IPS-15b (cell line): ENCODE measurements around the gene HNRNPDL.
A peak's percentile ranks its signal among the peaks of the same experiment; 100 is the strongest.
"Not testable (repeated sequence)": the region's sequence is repeated elsewhere in the genome, so short reads cannot be mapped to it uniquely, and the experiment has no call there.

ENCODE experiments used
- H3K27me3 ChIP-seq: one replicate; pipeline ENCODE4 v1.6.1; 2013; ENCODE audit warnings: low read length; ENCODE audit not compliant: control insufficient read depth, insufficient read depth
- H3K36me3 ChIP-seq: one replicate; pipeline ENCODE4 v1.6.1; 2013; ENCODE audit warnings: low read length; ENCODE audit not compliant: control insufficient read depth, insufficient read depth
- H3K4me1 ChIP-seq: one replicate; pipeline ENCODE4 v1.6.1; 2013; ENCODE audit warnings: mild to moderate bottlenecking, low read length; ENCODE audit not compliant: control insufficient read depth, insufficient read depth
- H3K4me3 ChIP-seq: one replicate; pipeline ENCODE4 v1.5.1; 2013; ENCODE audit warnings: low read depth, low read length
- H3K9ac ChIP-seq: one replicate; pipeline ENCODE4 v1.6.1; 2013; ENCODE audit warnings: low read depth, mild to moderate bottlenecking, low read length
- H3K9me3 ChIP-seq: one replicate; pipeline ENCODE4 v1.6.1; 2013; ENCODE audit warnings: mild to moderate bottlenecking, low read length; ENCODE audit not compliant: control insufficient read depth, insufficient read depth

The HNRNPDL gene

GRCh38 chr4:82430964-82431745, 893 bp upstream of the HNRNPDL start:
- H3K36me3 ChIP-seq: peaks cover 20% of the 10 kb centered on the region
- H3K4me1 ChIP-seq: peaks cover 3% of the 10 kb centered on the region
- H3K9ac ChIP-seq: peak overlapping the region; percentile 63
- H3K9me3 ChIP-seq: no peaks in the 10 kb centered on the region
- peak overlapping the region; percentile 84 for H3K4me3 ChIP-seq
- H3K27me3 ChIP-seq: no peaks in the 10 kb centered on the region

GRCh38 chr4:82429728-82430192, 502 bp downstream of the HNRNPDL start:
- peak overlapping the region; percentile 97 for H3K9ac ChIP-seq
- H3K36me3 ChIP-seq: peaks cover 34% of the 10 kb centered on the region
- H3K4me1 ChIP-seq: peaks cover 3% of the 10 kb centered on the region
- H3K9me3 ChIP-seq: no peaks in the 10 kb centered on the region
- peak overlapping the region; percentile 84 for H3K4me3 ChIP-seq
- H3K27me3 ChIP-seq: no peaks in the 10 kb centered on the region

DNA sequence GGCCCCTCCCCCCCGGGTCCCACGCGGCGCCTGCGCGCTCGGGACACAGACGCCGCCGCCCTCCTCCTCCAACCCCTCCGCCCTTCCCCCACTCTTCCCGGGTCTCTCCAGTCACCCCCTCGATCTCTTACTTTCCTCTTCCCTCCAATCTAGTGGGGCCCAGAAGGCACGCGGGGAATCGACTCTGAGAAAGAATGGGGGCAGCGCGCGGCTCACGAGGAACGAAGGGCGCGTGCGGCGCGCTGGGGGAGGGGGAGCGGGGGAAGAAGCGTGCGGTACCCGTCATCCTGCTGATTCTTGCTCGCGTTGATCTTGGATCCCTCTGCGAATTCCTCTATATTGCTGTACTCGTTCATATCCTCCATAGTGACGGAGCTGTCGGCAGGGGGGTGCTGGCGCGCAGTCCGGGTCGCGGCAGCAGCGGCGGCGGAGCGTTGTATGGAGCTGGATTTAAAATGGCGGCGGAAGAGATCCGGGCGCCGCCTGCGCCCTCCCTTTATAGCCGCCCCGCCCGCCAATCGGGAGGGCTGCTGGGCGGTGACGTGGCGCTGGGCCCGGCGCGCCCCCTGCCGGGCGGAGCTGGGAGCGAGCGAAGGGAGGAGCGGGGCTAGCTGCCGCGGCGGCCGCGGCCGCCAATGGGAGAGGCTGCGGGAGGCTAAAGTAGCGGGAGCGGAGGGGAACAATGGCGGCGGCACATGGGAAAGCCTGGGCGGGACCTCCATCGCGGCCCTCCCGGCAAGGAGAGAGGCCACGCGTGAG, 1.1 kb downstream of the HNRNPDL start:
- Histone ChIP-seq H3K36me3 (peaks cover 34% of the 10 kb centered on the region), H3K4me1 (peaks cover 3% of the 10 kb centered on the region), H3K4me3 (peak overlapping the region; percentile 84)

GRCh38 chr4:82428526-82428968, 1.7 kb downstream of the HNRNPDL start:
- peak overlapping the region; percentile 84 for H3K4me3 ChIP-seq
- H3K9me3 ChIP-seq: no peaks in the 10 kb centered on the region
- H3K9ac ChIP-seq: peak overlapping the region; percentile 88
- H3K36me3 ChIP-seq: peaks cover 34% of the 10 kb centered on the region
- H3K4me1 ChIP-seq: peaks cover 3% of the 10 kb centered on the region
- no peaks in the 10 kb centered on the region for H3K27me3 ChIP-seq

More for the DNA sequence above, 1.1 kb downstream of the HNRNPDL start:
- H3K9me3 ChIP-seq: no peaks in the 10 kb centered on the region
- H3K27me3 ChIP-seq: no peaks in the 10 kb centered on the region
- peak overlapping the region; percentile 97 for H3K9ac ChIP-seq

DNA sequence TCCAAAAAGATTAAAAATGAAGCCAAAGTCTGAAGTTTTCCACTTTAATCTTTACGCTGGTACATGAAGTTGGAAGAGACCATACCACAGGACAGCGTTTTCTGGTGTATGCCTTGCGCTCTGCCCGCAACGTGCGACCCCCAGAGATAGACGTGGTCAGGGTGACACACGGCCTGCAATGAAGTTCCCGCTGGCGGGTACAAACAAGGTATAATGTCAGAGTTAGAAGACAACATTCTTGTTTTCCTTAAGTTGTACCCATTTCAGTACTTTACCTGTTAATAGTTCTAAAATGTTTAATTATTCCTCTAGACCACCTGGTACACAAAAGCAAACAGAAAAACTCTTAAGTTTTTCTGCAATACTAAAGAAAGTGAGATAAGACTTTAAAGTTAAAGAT, 4.8 kb downstream of the HNRNPDL start:
- Histone ChIP-seq H3K36me3 (peaks cover 34% of the 10 kb centered on the region), H3K27me3 (no peaks in the 10 kb centered on the region), H3K9me3 (no peaks in the 10 kb centered on the region), H3K9ac (no peak overlapping the region), H3K4me1 (no peaks in the 10 kb centered on the region), H3K4me3 (no peak overlapping the region)

DNA sequence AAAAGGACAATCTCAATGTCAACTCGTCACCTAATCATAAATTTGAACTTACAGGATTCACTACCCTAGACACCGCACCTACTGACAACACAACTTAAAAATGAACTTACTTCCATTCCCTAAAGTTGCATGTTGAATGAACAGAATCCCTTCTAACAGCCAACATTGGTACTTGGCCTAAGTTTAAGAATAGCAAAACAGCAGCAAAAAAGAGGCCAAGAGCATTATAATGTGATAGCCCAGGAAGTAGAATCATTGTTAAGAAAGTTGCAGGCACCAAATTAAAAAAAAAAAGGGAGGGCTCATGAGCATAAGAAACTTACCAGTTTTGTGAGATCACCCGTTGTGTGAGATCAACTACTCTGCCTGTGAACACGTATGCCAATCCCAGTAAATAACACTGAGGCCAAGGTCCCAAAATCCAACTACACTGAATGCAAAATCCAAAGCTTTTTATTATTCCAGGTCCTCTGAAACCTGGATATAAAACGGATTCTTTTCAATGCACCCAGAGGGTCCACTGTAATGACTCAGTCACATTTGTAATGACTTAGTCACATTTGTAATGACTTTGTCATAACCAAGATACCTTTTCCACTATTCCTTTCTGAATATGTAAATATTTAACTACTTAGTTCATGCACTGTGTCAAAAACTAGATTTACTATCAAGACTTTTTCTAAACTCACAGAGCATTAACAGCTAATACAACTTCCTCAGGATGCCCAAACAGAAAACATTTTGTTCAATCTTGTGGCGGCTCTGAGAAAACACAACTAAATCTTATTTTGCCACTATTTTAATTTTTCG, 6.8 kb downstream of the HNRNPDL start:
- H3K9me3 ChIP-seq: no peaks in the 10 kb centered on the region
- peaks cover 32% of the 10 kb centered on the region for H3K36me3 ChIP-seq
- no peak overlapping the region for H3K4me3 ChIP-seq
- H3K27me3 ChIP-seq: no peaks in the 10 kb centered on the region
- H3K9ac ChIP-seq: no peak overlapping the region
- no peaks in the 10 kb centered on the region for H3K4me1 ChIP-seq

- Histone ChIP-seq H3K36me3 (peaks cover 27% of the 10 kb centered on the region), H3K9ac (no peak overlapping the region), H3K9me3 (no peaks in the 10 kb centered on the region)
Measured at GRCh38 chr4:82422616-82423015, 7.6 kb downstream of the HNRNPDL start.

DNA sequence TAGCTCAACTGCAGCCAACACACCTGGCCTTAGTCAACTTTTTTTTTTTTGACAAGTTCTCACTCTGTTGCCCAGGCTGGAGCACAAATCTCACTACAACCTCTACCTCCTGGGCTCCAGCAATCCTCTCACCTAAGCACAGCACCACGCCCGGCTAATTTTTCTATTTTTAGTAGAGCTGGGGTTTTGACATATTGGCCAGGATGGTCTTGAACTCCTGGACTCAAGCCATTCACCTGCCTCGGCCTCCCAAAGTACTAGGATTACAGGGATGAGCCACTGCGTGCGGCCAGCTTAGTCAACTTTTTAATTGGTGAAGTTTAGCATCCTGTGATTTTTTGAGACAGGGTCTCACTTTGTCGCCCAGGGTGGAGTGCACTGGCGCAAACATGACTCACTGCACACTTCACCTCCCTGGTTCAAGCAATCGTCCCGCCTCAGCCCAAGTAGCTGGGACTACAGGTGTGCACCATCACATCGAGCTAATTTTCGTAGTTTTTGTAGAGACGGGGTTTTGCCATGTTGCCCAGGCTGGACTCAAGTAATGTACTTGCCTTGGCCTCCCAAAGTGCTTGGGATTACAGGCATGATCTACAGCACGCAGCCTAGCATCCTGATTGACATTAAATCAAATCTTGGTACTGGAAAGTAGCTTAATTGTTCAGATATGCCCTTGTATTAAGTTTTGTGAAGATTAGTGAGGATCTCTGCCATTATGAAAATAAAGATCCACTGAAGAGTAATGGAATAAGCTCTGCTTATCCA, 8.3 kb downstream of the HNRNPDL start:
- no peak overlapping the region for H3K9ac ChIP-seq
- peaks cover 22% of the 10 kb centered on the region for H3K36me3 ChIP-seq
- no peaks in the 10 kb centered on the region for H3K4me1 ChIP-seq
- no peaks in the 10 kb centered on the region for H3K9me3 ChIP-seq
- H3K4me3 ChIP-seq: no peak overlapping the region
- H3K27me3 ChIP-seq: no peaks in the 10 kb centered on the region

More at GRCh38 chr4:82422616-82423015, 7.6 kb downstream of the HNRNPDL start:
- Histone ChIP-seq H3K4me1 (no peaks in the 10 kb centered on the region), H3K27me3 (no peaks in the 10 kb centered on the region), H3K4me3 (no peak overlapping the region)

DNA sequence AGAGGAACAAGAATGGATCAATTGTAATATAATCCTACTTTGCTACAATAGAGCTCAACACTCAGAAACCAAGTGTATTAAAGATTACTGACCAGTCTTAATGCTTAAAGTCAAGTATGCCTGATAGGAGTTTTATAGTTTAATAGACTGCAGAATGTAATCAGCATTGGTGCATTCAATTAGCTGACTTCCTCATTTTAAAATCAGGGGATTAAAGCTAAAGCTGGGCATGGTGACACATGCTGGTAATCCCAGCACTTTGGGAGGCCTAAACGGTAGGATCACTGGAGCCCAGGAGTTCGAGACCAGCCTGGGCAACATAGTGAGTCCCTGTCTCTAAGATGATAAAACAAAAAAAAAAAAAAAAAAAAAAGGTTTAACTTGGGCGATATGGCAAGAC, 10.8 kb downstream of the HNRNPDL start:
- H3K9me3 ChIP-seq: no peaks in the 10 kb centered on the region
- no peaks in the 10 kb centered on the region for H3K27me3 ChIP-seq
- no peaks in the 10 kb centered on the region for H3K4me1 ChIP-seq
- no peak overlapping the region for H3K4me3 ChIP-seq
- H3K36me3 ChIP-seq: no peaks in the 10 kb centered on the region
- no peak overlapping the region for H3K9ac ChIP-seq

GRCh38 chr4:82415922-82416365, 14.3 kb downstream of the HNRNPDL start:
- H3K27me3 ChIP-seq: no peaks in the 10 kb centered on the region
- no peaks in the 10 kb centered on the region for H3K36me3 ChIP-seq
- H3K4me3 ChIP-seq: no peak overlapping the region
- no peaks in the 10 kb centered on the region for H3K9me3 ChIP-seq
- H3K9ac ChIP-seq: no peak overlapping the region
- H3K4me1 ChIP-seq: no peaks in the 10 kb centered on the region

- not testable (repeated sequence) for H3K36me3 ChIP-seq, H3K9me3 ChIP-seq, H3K4me3 ChIP-seq, H3K9ac ChIP-seq, H3K4me1 ChIP-seq, H3K27me3 ChIP-seq
Measured at GRCh38 chr4:82415061-82415460, 15.2 kb downstream of the HNRNPDL start.
